Activated effector memory CD4-positive, alpha-beta T cell treated with Interleukin-2 at 50 U/mL for 16 hours (primary cell): ENCODE data around the gene SLC7A11.

Experiments
- DNase-seq: peaks from one replicate; pipeline ENCODE4 v3.0.0-alpha.2; 2020

SLC7A11 gene

GRCh38 chr4:138204507-138204906 is 37.6 kb downstream of the SLC7A11 start:
- DNase-seq = no peak

GRCh38 chr4:138202686-138203085 is 39.5 kb downstream of the SLC7A11 start:
- no peak for DNase-seq

GRCh38 chr4:138200236-138200590 is 41.9 kb downstream of the SLC7A11 start:
- no peak for DNase-seq

GRCh38 chr4:138199568-138200235 is 42.4 kb downstream of the SLC7A11 start:
- no peak for DNase-seq

- DNase-seq = no peak
These were observed 46.0 kb downstream of the SLC7A11 start for GRCh38 chr4:138196153-138196552.

- no peak for DNase-seq
These were observed 48.2 kb downstream of the SLC7A11 start for GRCh38 chr4:138193963-138194362.

- no peak for DNase-seq
These were observed 50.0 kb downstream of the SLC7A11 start for GRCh38 chr4:138192113-138192512.

GRCh38 chr4:138190452-138190858 is 51.7 kb downstream of the SLC7A11 start:
- DNase-seq = no peak

GRCh38 chr4:138189206-138189605 is 52.9 kb downstream of the SLC7A11 start:
- DNase-seq = no peak

- DNase-seq = no peak
These were observed 53.6 kb downstream of the SLC7A11 start for GRCh38 chr4:138188406-138189084.

- DNase-seq = no peak
These were observed 56.1 kb downstream of the SLC7A11 start for GRCh38 chr4:138185859-138186645.

GRCh38 chr4:138184886-138185285 is 57.3 kb downstream of the SLC7A11 start:
- DNase-seq = no peak

GRCh38 chr4:138182838-138183426 is 59.2 kb downstream of the SLC7A11 start:
- no peak for DNase-seq

- DNase-seq = no peak
These were observed 60.9 kb downstream of the SLC7A11 start for GRCh38 chr4:138181287-138181686.

- no peak for DNase-seq
These were observed 63.6 kb downstream of the SLC7A11 start for GRCh38 chr4:138178566-138178965.

GRCh38 chr4:138177278-138177968 is 64.7 kb downstream of the SLC7A11 start:
- no peak for DNase-seq

- no peak for DNase-seq
These were observed 67.0 kb downstream of the SLC7A11 start for GRCh38 chr4:138174981-138175794.

- no peak for DNase-seq
These were observed 77.9 kb downstream of the SLC7A11 start for GRCh38 chr4:138164208-138164607.

GRCh38 chr4:138163171-138163570 is 79.0 kb downstream of the SLC7A11 start:
- no peak for DNase-seq

GRCh38 chr4:138162259-138162658 is 79.9 kb downstream of the SLC7A11 start:
- DNase-seq = no peak

- DNase-seq = no peak
These were observed 80.8 kb downstream of the SLC7A11 start for GRCh38 chr4:138161351-138161750.

GRCh38 chr4:138158746-138159297 is 83.3 kb downstream of the SLC7A11 start:
- DNase-seq = no peak
